A673 (cell line): ENCODE results near the gene OTX1. TPM values are rescaled to one million over a fixed set of nuclear protein-coding genes. Genes with fewer than 3 reads are reported as not detected.

ENCODE experiments used
- BruUV-seq: library from RNA; stranded (reverse); fragments of 400-500 nt; replicated peaks from 2 replicates; lab custom pipeline; 2021; lab: Mats Ljungman, UMichigan
- CTCF ChIA-PET: fragments of 300-600 bp; sonication (Branson Sonifier 250); formaldehyde crosslinking; loops from one replicate; lab custom pipeline; 2022; ENCODE audit warnings: antibody characterized with exemption; lab: Charles Lee
- POLR2A ChIA-PET: fragments of 300-600 bp; sonication (Branson Sonifier 250); formaldehyde crosslinking; loops from one replicate; lab custom pipeline; 2022; ENCODE audit warnings: antibody characterized with exemption; ENCODE audit not compliant: low non-redundant PET; lab: Charles Lee
- DNase-seq: peaks from one replicate; pipeline ENCODE4 v3.0.0-alpha.2; 2015; ENCODE audit warnings: low spot score
- H3K27ac ChIP-seq: fragments of 200-600 bp; sonication (generic); 2 replicates; pipeline ENCODE4 v1.5.1; 2016; ENCODE audit warnings: mixed run types, low read depth, mild to moderate bottlenecking, mixed read lengths, antibody characterized with exemption, low read length; ENCODE audit not compliant: poor library complexity, severe bottlenecking
- H3K27me3 ChIP-seq: fragments of 200-600 bp; sonication (generic); replicated peaks from 2 replicates; pipeline ENCODE4 v1.6.1; 2017; ENCODE audit warnings: mixed run types, low read depth, mild to moderate bottlenecking, mixed read lengths, antibody characterized with exemption, low read length; ENCODE audit not compliant: insufficient read depth, poor library complexity
- H3K36me3 ChIP-seq: fragments of 200-600 bp; sonication (generic); 2 replicates; pipeline ENCODE4 v1.6.1; 2016; ENCODE audit warnings: mixed run types, mild to moderate bottlenecking, mixed read lengths, antibody characterized with exemption, low read length; ENCODE audit not compliant: insufficient read depth, poor library complexity, severe bottlenecking
- H3K4me1 ChIP-seq: fragments of 200-600 bp; sonication (generic); 2 replicates; pipeline ENCODE4 v1.6.1; 2017; ENCODE audit warnings: mixed run types, mild to moderate bottlenecking, mixed read lengths, antibody characterized with exemption, low read length; ENCODE audit not compliant: insufficient read depth, poor library complexity, severe bottlenecking
- H3K4me3 ChIP-seq: fragments of 200-600 bp; sonication (generic); 2 replicates; pipeline ENCODE4 v1.5.1; 2016; ENCODE audit warnings: low read depth, mixed run types, mild to moderate bottlenecking, mixed read lengths, low read length; ENCODE audit not compliant: poor library complexity, severe bottlenecking
- H3K9me3 ChIP-seq: fragments of 200-600 bp; sonication (generic); 2 replicates; pipeline ENCODE4 v1.6.1; 2016; ENCODE audit warnings: mixed run types, low read depth, mild to moderate bottlenecking, mixed read lengths, antibody characterized with exemption, low read length; ENCODE audit not compliant: poor library complexity, severe bottlenecking
- CTCF ChIP-seq: fragments of 300-800, 200-600 bp; sonication (generic); conservative IDR thresholded peaks from 2 replicates; pipeline ENCODE4 v1.5.1; 2017; ENCODE audit warnings: low read depth, mild to moderate bottlenecking, antibody characterized with exemption, low read length, moderate library complexity, mixed read lengths
- EZH2 ChIP-seq: fragments of 200-600 bp; sonication (generic); IDR thresholded peaks from 2 replicates; pipeline ENCODE4 v1.6.1; 2017; ENCODE audit warnings: borderline replicate concordance, low read depth, mild to moderate bottlenecking, mixed read lengths, antibody characterized with exemption, low read length; ENCODE audit not compliant: poor library complexity, severe bottlenecking
- intact Hi-C: fragments of 100-400 bp; cut with micrococcal nuclease; formaldehyde crosslinking; loops from one replicate; pipeline ENCODE4 v1.10.0; 2022; ENCODE audit not compliant: unreplicated experiment
- total RNA-seq: library from RNA; stranded (reverse); gene quantifications from 2 replicates; pipeline ENCODE4 v1.2.3, GENCODE V29; 2021

The OTX1 gene
- total RNA-seq, 1 experiment from 2014 or later, result 1.1 TPM

- no peak overlapping the region for H3K4me3 ChIP-seq
- no peaks in the 10 kb centered on the region for H3K36me3 ChIP-seq
- ChIA-PET CTCF (no interaction called here), POLR2A (no interaction called here)
- no TSS peak for BruUV-seq
- TF ChIP-seq CTCF (no peak), EZH2 (no peak)
- no peak for DNase-seq
- intact Hi-C loops, result no loop called here
- H3K9me3 ChIP-seq, result no peaks in the 10 kb centered on the region
- peaks cover 7% of the 10 kb centered on the region for H3K4me1 ChIP-seq
- H3K27me3 ChIP-seq, result peaks cover 18% of the 10 kb centered on the region
- no peak overlapping the region for H3K27ac ChIP-seq
Observed at GRCh38 chr2:63053081-63053888, 2.7 kb downstream of the OTX1 start.

GRCh38 chr2:63053889-63054602 lies 3.4 kb downstream of the OTX1 start:
- Histone ChIP-seq H3K27me3 (peaks cover 23% of the 10 kb centered on the region), H3K4me1 (peaks cover 5% of the 10 kb centered on the region), H3K9me3 (no peaks in the 10 kb centered on the region), H3K27ac (no peak overlapping the region), H3K4me3 (no peak overlapping the region), H3K36me3 (no peaks in the 10 kb centered on the region)
- DNase-seq, result no peak
- no TSS peak for BruUV-seq
- ChIA-PET CTCF (no interaction called here), POLR2A (no interaction called here)
- TF ChIP-seq CTCF, result peak; percentile 48
- no peak for TF ChIP-seq EZH2
- intact Hi-C loops, result no loop called here

DNA sequence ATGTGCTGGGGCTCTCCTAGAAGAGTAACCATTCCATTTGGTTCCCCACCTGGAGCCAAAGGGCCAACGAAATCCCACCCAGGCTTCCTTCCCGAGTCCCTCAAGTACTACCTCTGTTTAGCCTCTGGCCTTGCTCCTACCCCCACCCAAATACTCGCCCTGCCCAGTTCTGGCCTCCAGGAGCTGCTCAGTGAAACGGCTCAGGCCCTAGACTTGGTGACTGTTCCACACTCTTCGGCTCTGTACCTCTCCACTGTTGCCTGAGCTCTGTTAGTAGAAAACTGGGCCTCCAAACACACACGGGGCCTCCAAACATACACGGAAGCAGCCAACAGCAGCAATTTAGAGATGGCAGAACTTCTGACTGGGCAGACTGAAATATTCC lies 4.2 kb downstream of the OTX1 start:
- intact Hi-C loops, result no loop called here
- Histone ChIP-seq H3K27ac (no peak overlapping the region), H3K4me3 (no peak overlapping the region), H3K27me3 (peaks cover 23% of the 10 kb centered on the region), H3K36me3 (no peaks in the 10 kb centered on the region), H3K9me3 (no peaks in the 10 kb centered on the region), H3K4me1 (peaks cover 4% of the 10 kb centered on the region)
- ChIA-PET POLR2A (no interaction called here), CTCF (no interaction called here)
- no peak for DNase-seq
- no TSS peak for BruUV-seq
- TF ChIP-seq EZH2 (no peak), CTCF (no peak)
